Parathyroid adenoma (tissue), 2 donors: ENCODE data around the gene F3.

Experiments used
- H2AFZ ChIP-seq: fragments of 300-600 bp; sonication (generic); one replicate; pipeline ENCODE4 v1.7.0; 2017; ENCODE audit warnings: antibody characterized with exemption, mild to moderate bottlenecking
- H3K27ac ChIP-seq: fragments of 300-600 bp; sonication (generic); one replicate; pipeline ENCODE4 v1.7.0; 2017
- H3K27me3 ChIP-seq: fragments of 300-600 bp; sonication (generic); one replicate; pipeline ENCODE4 v1.7.0; 2017; ENCODE audit warnings: low read length; ENCODE audit not compliant: control insufficient read depth, insufficient read depth
- H3K36me3 ChIP-seq: fragments of 300-600 bp; sonication (generic); one replicate; pipeline ENCODE4 v1.7.0; 2017; ENCODE audit warnings: low read length; ENCODE audit not compliant: control insufficient read depth, insufficient read depth
- H3K4me1 ChIP-seq: fragments of 300-600 bp; sonication (generic); one replicate; pipeline ENCODE4 v1.7.0; 2017; ENCODE audit warnings: control low read depth
- H3K4me2 ChIP-seq: fragments of 300-600 bp; sonication (generic); one replicate; pipeline ENCODE4 v1.7.0; 2017; ENCODE audit warnings: low read length
- H3K4me3 ChIP-seq: fragments of 300-600 bp; sonication (generic); one replicate; pipeline ENCODE4 v1.7.0; 2017; ENCODE audit warnings: low read depth, low read length
- H3K79me2 ChIP-seq: fragments of 300-600 bp; sonication (generic); one replicate; pipeline ENCODE4 v1.7.0; 2017; ENCODE audit warnings: control low read depth
- H3K9ac ChIP-seq: fragments of 300-600 bp; sonication (generic); one replicate; pipeline ENCODE4 v1.7.0; 2017; ENCODE audit warnings: mild to moderate bottlenecking
- H3K9me3 ChIP-seq: fragments of 300-600 bp; sonication (generic); one replicate; pipeline ENCODE4 v1.7.0; 2017; ENCODE audit warnings: low read length; ENCODE audit not compliant: control insufficient read depth
- TF ChIP-seq, protein P1 (sequence below): fragments of 300-600 bp; sonication (generic); IDR thresholded peaks from one replicate; pipeline ENCODE4 v1.7.0; 2017; ENCODE audit warnings: antibody characterized with exemption, mild to moderate bottlenecking
- donor health status: primary hyperparathyroidism.

F3 gene

DNA sequence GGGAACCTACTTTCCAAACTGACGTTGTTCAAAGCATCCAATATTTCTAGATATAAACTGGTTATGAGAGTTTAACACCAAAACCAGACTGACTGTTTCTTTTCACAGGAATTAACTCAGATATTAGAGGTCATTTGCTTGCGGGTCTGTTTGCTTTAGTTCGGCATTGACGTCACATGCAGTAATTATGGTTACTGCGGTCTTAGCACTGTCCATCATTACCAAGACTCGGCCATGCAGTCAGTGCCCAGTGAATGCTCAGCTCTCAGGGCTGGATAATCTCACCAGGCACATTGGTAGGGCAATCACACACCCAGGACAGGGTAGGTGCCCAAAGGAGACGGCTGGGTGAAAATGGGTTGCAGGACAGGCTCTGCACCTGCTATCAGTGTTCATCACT lies 9.9 kb upstream of the F3 start:
- TF ChIP-seq, protein P1, sequence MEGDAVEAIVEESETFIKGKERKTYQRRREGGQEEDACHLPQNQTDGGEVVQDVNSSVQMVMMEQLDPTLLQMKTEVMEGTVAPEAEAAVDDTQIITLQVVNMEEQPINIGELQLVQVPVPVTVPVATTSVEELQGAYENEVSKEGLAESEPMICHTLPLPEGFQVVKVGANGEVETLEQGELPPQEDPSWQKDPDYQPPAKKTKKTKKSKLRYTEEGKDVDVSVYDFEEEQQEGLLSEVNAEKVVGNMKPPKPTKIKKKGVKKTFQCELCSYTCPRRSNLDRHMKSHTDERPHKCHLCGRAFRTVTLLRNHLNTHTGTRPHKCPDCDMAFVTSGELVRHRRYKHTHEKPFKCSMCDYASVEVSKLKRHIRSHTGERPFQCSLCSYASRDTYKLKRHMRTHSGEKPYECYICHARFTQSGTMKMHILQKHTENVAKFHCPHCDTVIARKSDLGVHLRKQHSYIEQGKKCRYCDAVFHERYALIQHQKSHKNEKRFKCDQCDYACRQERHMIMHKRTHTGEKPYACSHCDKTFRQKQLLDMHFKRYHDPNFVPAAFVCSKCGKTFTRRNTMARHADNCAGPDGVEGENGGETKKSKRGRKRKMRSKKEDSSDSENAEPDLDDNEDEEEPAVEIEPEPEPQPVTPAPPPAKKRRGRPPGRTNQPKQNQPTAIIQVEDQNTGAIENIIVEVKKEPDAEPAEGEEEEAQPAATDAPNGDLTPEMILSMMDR, result no peak
- peak overlapping the region; percentile 59 for H3K4me2 ChIP-seq

DNA sequence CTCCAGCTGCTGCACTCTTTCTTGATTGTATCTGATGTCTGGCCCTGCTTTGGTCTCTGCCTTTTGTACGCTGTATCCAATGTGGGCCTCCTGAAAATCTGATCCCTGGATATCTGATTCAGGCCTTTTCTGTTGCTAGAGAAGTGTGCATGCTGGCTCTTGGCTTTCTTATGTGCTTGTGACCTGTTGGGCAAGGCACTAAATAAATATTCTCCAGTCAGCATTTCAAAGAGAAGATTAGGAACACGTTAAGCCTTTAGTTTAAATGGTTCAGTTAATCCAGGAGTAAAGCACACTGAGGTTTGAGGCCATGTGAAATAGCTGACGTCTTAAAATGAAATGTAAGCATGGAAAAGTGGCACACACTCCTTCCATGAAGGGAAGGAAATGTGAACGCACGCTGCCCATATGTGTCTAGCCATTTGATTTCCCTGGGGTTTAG lies 9.3 kb upstream of the F3 start:
- Histone ChIP-seq H3K4me3 (peak overlapping the region; percentile 7), H3K27me3 (no peaks in the 10 kb centered on the region), H3K27ac (peak overlapping the region; percentile 96), H3K9ac (no peak overlapping the region), H2AFZ (peak overlapping the region; percentile 58), H3K9me3 (no peaks in the 10 kb centered on the region), H3K4me1 (peaks cover 54% of the 10 kb centered on the region), H3K36me3 (no peaks in the 10 kb centered on the region), H3K79me2 (no peaks in the 10 kb centered on the region), H3K4me2 (peak overlapping the region; percentile 59)
- TF ChIP-seq, protein P1, result no peak

More for the DNA sequence above, 9.9 kb upstream of the F3 start:
- no peaks in the 10 kb centered on the region for H3K27me3 ChIP-seq
- no peaks in the 10 kb centered on the region for H3K36me3 ChIP-seq
- H3K9me3 ChIP-seq, result no peaks in the 10 kb centered on the region
- peak overlapping the region; percentile 70 for H2AFZ ChIP-seq
- no peak overlapping the region for H3K9ac ChIP-seq
- H3K79me2 ChIP-seq, result no peaks in the 10 kb centered on the region
- peak overlapping the region; percentile 7 for H3K4me3 ChIP-seq
- peak overlapping the region; percentile 96 for H3K27ac ChIP-seq
- peaks cover 56% of the 10 kb centered on the region for H3K4me1 ChIP-seq

DNA sequence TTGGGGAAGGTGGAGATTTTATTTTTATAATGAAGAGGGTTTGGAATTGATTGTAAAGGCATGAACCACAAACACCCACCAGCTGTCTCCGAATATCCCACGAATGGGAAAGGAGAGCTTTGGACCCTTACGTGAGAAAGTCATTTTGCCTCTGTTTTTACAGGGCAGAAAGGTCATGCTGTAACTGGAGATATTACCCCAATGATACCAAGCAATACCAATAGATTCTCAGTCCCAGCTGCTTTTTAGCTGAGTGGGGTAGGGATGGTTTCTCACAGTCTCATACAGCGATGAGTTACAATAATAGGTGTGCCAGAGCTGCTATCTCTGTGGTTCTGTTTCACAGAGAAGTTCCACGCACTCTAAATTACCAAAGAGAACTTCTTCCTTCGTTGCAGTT lies 8.8 kb upstream of the F3 start:
- no peaks in the 10 kb centered on the region for H3K36me3 ChIP-seq
- H2AFZ ChIP-seq, result peak overlapping the region; percentile 58
- H3K4me1 ChIP-seq, result peaks cover 50% of the 10 kb centered on the region
- H3K27me3 ChIP-seq, result no peaks in the 10 kb centered on the region
- H3K4me3 ChIP-seq, result peak overlapping the region; percentile 7
- H3K9me3 ChIP-seq, result no peaks in the 10 kb centered on the region
- H3K9ac ChIP-seq, result no peak overlapping the region
- TF ChIP-seq, protein P1, result no peak
- H3K27ac ChIP-seq, result peak overlapping the region; percentile 96
- no peaks in the 10 kb centered on the region for H3K79me2 ChIP-seq
- peak overlapping the region; percentile 59 for H3K4me2 ChIP-seq

DNA sequence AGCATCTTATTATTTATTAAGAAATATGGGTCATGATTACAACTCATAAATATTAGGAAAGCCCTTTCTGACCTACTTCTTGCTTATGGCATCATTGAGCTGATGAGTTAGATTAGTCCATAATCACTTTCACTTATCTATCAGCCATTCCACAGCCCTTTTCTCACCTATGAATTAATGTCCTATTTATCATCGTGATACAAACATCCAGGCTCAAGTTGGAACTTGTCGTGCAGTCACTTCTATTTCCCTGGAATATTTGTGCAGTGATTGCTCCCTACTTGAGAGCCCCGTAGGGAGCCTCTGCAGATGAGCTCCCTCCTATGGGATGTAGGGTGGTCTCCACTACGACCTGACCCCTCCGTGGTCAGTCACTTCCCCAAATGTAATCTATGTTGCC lies 8.1 kb upstream of the F3 start:
- Histone ChIP-seq H3K4me2 (peak overlapping the region; percentile 59), H3K79me2 (no peaks in the 10 kb centered on the region), H3K9me3 (no peaks in the 10 kb centered on the region), H3K9ac (no peak overlapping the region), H2AFZ (peak overlapping the region; percentile 58), H3K4me3 (peak overlapping the region; percentile 7), H3K27me3 (no peaks in the 10 kb centered on the region), H3K4me1 (peaks cover 57% of the 10 kb centered on the region), H3K36me3 (no peaks in the 10 kb centered on the region), H3K27ac (peak overlapping the region; percentile 96)
- TF ChIP-seq, protein P1, result no peak
